ENCODE data around the gene RBM47. TPM values are rescaled to one million over a fixed set of nuclear protein-coding genes. Genes with fewer than 3 reads are reported as not detected.

Gene RBM47
- total and polyA plus RNA-seq, 2 donors (not counting 1 experiment from before 2014, with no cell fraction given), result 5.6 to 12.9 TPM

DNA sequence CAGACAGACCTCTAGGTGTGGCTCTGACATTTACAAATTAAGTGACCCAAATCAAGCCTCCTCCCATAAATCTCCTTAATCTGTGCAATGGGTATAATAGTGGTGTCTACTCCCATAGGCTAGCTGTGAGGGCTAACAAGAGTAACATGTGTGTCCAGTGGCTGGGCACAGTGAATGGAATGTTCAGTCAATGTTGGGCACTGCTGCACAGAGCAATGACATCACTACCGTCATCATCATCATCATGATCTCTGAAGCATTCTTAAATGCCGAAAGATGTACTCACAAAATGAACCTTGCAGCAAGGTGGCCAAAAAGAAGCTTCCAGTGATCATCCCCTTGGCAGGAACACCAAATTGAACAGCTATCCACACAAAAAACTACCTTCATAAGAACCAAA lies 251.0 kb downstream of the RBM47 start:
- Histone ChIP-seq H3K4me2 (replicated peaks; ENCODE audit: low read depth, low read length, poor library complexity, severe bottlenecking) (no peak overlapping the region), H3K36me3 (replicated peaks in 1 of 2; ENCODE audit: control extremely low read depth in 1 of 2, control insufficient read depth in 1 of 2, extremely low read depth in 1 of 2, insufficient read depth in 2 of 2, low read length in 1 of 2) (no peaks in the 10 kb centered on the region), H3K4me3 (ENCODE audit: control extremely low read depth in 1 of 5, extremely low read depth in 1 of 5, insufficient read depth in 1 of 5, low read depth in 2 of 5, low read length in 4 of 5) (no peak overlapping the region), H3K4me1 (ENCODE audit: control insufficient read depth in 2 of 2, insufficient read depth in 2 of 2, low read length in 2 of 2) (no peaks in the 10 kb centered on the region), H3K9me3 (ENCODE audit: control extremely low read depth in 1 of 3, control insufficient read depth in 2 of 3, insufficient read depth in 1 of 3, low read length in 2 of 3) (no peaks in the 10 kb centered on the region), H2AFZ (ENCODE audit: insufficient read depth, low read depth, low read length, poor library complexity, severe bottlenecking) (no peak overlapping the region), H3K79me2 (ENCODE audit: control insufficient read depth, insufficient read depth, low read length) (no peaks in the 10 kb centered on the region), H3K27ac (ENCODE audit: low read length in 2 of 2) (no peak overlapping the region), H4K20me1 (ENCODE audit: control insufficient read depth, insufficient read depth, low read length, poor library complexity, severe bottlenecking) (no peaks in the 10 kb centered on the region), H3K9ac (ENCODE audit: low read length) (no peak overlapping the region), H3K27me3 (replicated peaks in 1 of 4; ENCODE audit: control extremely low read depth in 1 of 4, control insufficient read depth in 3 of 4, insufficient read depth in 4 of 4, low read length in 3 of 4) (no peaks in the 10 kb centered on the region)
- ChIA-PET CTCF (interaction anchor here (0.5 to 0.7 kb wide), 2 partner anchors 14 to 323 kb away, joined by 3 read pairs; no protein-coding TSS in a partner anchor), POLR2A (interaction anchor here (0.6 kb wide), 1 partner anchor 72 kb away, joined by 7 read pairs; no protein-coding TSS in a partner anchor)
- Mint-ChIP-seq H3K27me3 (peaks cover 6% of the 10 kb centered on the region), H3K27ac (no peak overlapping the region), H3K4me3 (no peak overlapping the region), H3K4me1 (no peaks in the 10 kb centered on the region), H3K9me3 (ENCODE audit: insufficient read depth) (no peaks in the 10 kb centered on the region)
- no peak for DNase-seq
- WGBS (ENCODE audit: insufficient coverage), result 67% methylated on average over 2 of the region's 2 CpGs
- ATAC-seq (ENCODE audit: low read depth), result no peak
- intact Hi-C loops (cut with micrococcal nuclease), result no loop called here
- no peak for TF ChIP-seq CTCF (IDR thresholded peaks at IDR 0.05)
- TF ChIP-seq EZH2 (IDR thresholded peaks at IDR 0.05; ENCODE audit: borderline replicate concordance, insufficient read depth, low read depth, low read length, poor library complexity, severe bottlenecking), result no peak

DNA sequence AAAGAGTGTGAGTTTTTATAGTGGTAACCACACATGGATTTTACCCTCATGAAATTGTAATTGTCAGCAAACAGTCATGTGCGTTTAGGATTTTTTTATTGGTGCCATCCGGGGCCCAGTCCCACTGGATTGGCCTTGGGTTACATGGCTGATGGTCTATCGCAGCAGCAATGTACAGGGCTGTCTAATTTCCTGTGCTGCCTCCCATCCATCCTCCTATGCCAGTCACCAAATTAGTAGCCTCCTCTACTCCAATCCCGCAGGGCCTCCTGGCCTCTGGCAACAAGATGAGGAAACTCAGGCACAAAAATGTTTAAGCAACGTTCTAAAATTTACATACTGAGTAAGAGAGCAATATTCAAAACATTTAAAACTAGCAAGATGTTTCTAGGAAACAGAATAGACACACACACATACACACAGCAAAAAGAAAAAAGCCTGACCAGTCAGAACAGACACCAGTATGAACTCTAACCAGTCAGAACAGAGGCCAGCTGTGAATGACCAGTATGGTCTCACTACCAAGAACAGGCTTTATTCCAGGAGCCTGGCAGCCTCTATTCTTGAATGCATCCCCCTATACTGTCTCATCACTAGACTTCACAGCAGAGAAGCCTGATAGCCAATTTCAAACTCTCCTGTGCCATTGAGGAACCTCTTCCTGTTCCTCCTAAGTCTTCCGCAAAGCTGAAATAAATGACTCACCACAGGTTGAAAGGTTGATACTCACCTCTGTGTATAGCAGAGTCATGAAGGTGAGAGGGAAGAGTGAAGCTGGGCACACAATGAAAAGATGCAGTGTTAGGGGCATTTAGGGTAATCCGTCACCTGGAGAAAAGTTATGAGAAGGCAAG lies 251.9 kb downstream of the RBM47 start:
- H2AFZ ChIP-seq (ENCODE audit: insufficient read depth, low read depth, low read length, poor library complexity, severe bottlenecking), result no peak overlapping the region
- peaks cover 6% of the 10 kb centered on the region for H3K27me3 Mint-ChIP-seq
- no peak overlapping the region for H3K4me3 Mint-ChIP-seq
- H3K9me3 ChIP-seq (ENCODE audit: control extremely low read depth in 1 of 3, control insufficient read depth in 2 of 3, insufficient read depth in 1 of 3, low read length in 2 of 3), result no peaks in the 10 kb centered on the region
- no peak overlapping the region for H3K4me3 ChIP-seq (ENCODE audit: control extremely low read depth in 1 of 5, extremely low read depth in 1 of 5, insufficient read depth in 1 of 5, low read depth in 2 of 5, low read length in 4 of 5)
- no peak overlapping the region for H3K9ac ChIP-seq (ENCODE audit: low read length)
- no peak overlapping the region for H3K27ac ChIP-seq (ENCODE audit: low read length in 2 of 2)
- CTCF ChIA-PET, result interaction anchor here (0.7 kb wide), 1 partner anchor 322 kb away, joined by 3 read pairs; no protein-coding TSS in a partner anchor
- H3K4me2 ChIP-seq (replicated peaks; ENCODE audit: low read depth, low read length, poor library complexity, severe bottlenecking), result no peak overlapping the region
- H3K79me2 ChIP-seq (ENCODE audit: control insufficient read depth, insufficient read depth, low read length), result no peaks in the 10 kb centered on the region
- H3K4me1 Mint-ChIP-seq, result no peaks in the 10 kb centered on the region
- no peaks in the 10 kb centered on the region for H3K4me1 ChIP-seq (ENCODE audit: control insufficient read depth in 2 of 2, insufficient read depth in 2 of 2, low read length in 2 of 2)
- no peaks in the 10 kb centered on the region for H3K9me3 Mint-ChIP-seq (ENCODE audit: insufficient read depth)
- H4K20me1 ChIP-seq (ENCODE audit: control insufficient read depth, insufficient read depth, low read length, poor library complexity, severe bottlenecking), result no peaks in the 10 kb centered on the region
- POLR2A ChIA-PET, result no interaction called here
- no peaks in the 10 kb centered on the region for H3K27me3 ChIP-seq (replicated peaks in 1 of 4; ENCODE audit: control extremely low read depth in 1 of 4, control insufficient read depth in 3 of 4, insufficient read depth in 4 of 4, low read length in 3 of 4)
- H3K36me3 ChIP-seq (replicated peaks in 1 of 2; ENCODE audit: control extremely low read depth in 1 of 2, control insufficient read depth in 1 of 2, extremely low read depth in 1 of 2, insufficient read depth in 2 of 2, low read length in 1 of 2), result no peaks in the 10 kb centered on the region
- H3K27ac Mint-ChIP-seq, result no peak overlapping the region
- no peak for ATAC-seq (ENCODE audit: low read depth)
- intact Hi-C loops (cut with micrococcal nuclease), result no loop called here
- TF ChIP-seq EZH2 (IDR thresholded peaks at IDR 0.05; ENCODE audit: borderline replicate concordance, insufficient read depth, low read depth, low read length, poor library complexity, severe bottlenecking), result no peak
- TF ChIP-seq CTCF (IDR thresholded peaks at IDR 0.05), result no peak
- no peak for DNase-seq
- 100% methylated on average over 3 of the region's 7 CpGs for WGBS (ENCODE audit: insufficient coverage)

All from B cell (primary cell).